ENCODE data around the gene KCNN1. TPM values are rescaled to one million over a fixed set of nuclear protein-coding genes. Genes with fewer than 3 reads are reported as not detected.

The KCNN1 gene
- total RNA-seq, 1 experiment from 2014 or later = 0.61 TPM

DNA sequence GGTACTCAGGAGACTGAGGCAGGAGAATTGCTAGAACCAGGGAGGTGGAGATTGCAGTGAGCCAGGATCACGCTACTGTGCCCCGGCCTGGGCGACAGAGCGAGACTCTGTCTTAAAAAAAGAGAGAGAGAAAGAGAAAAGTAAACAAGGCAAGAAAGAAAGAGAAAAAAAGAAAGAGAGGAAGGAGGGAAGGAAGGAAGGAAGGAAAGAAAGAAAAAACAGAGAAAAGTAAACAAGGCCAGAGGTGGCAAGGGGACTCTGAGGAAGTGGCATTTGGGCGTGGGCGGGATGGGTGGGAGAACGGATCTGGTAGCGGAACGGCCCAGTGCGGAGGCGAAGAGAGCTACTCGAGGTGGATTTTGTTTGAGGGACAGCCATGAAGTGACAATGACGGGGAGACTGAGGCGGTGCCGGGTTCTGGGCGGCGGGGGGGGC is 33.6 kb downstream of the KCNN1 start:
- Histone ChIP-seq H3K9me3 (ENCODE audit: control insufficient read depth in 1 of 2, insufficient read depth in 1 of 2, low read depth in 1 of 2, low read length in 2 of 2) (no peaks in the 10 kb centered on the region), H3K9ac (ENCODE audit: low read length) (peak overlapping the region; percentile 86), H4K20me1 (ENCODE audit: insufficient read depth) (no peaks in the 10 kb centered on the region), H3K9me2 (ENCODE audit: insufficient read depth) (no peaks in the 10 kb centered on the region), H3K36me3 (ENCODE audit: control insufficient read depth in 1 of 2, insufficient read depth in 2 of 2, low read length in 2 of 2) (no peaks in the 10 kb centered on the region; a peak in 1 of 4 replicates), H3K27ac (ENCODE audit: low read depth, low read length) (peak overlapping the region; percentile 97), H3K4me2 (ENCODE audit: low read length) (peak overlapping the region; percentile 94), H3K4me3 (replicated peaks in 1 of 2; ENCODE audit: low read depth in 1 of 2, low read length in 2 of 2) (peak overlapping the region; percentile 73 to 87), H2AFZ (ENCODE audit: low read depth, low read length, poor library complexity, severe bottlenecking) (no peak overlapping the region), H3K27me3 (ENCODE audit: insufficient read depth, low read length) (no peaks in the 10 kb centered on the region), H3K4me1 (ENCODE audit: control insufficient read depth in 1 of 2, insufficient read depth in 2 of 2, low read length in 2 of 2) (peaks cover 28 to 58% of the 10 kb centered on the region in 2 experiments), H3K79me2 (ENCODE audit: insufficient read depth, low read length) (peaks cover 26% of the 10 kb centered on the region)
- ChIA-PET RAD21 (ENCODE audit: low non-redundant PET in 1 of 2, low total read pairs in 2 of 2, uncharacterized antibody in 2 of 2, unreplicated experiment in 2 of 2) (no interaction called here), CTCF (interaction anchor here (1.4 kb wide), 1 partner anchor 62 kb away, joined by 4 read pairs; no protein-coding TSS in a partner anchor), POLR2A (interaction anchor here (0.6 to 1.2 kb wide), 5 partner anchors 53 to 545 kb away, joined by 3 to 4 read pairs (median 3); partner anchors contain the start of gene JUND)
- TF ChIP-seq CBX3 (IDR thresholded peaks at IDR 0.05; ENCODE audit: low read depth) (no peak), ZNF274 (IDR thresholded peaks at IDR 0.05; ENCODE audit: low read depth, low read length) (no peak), CEBPB (IDR thresholded peaks at IDR 0.05; ENCODE audit: low read depth) (no peak), EGR1 (IDR thresholded peaks at IDR 0.05; ENCODE audit: low read depth) (no peak), SRF (IDR thresholded peaks at IDR 0.05; ENCODE audit: low read depth) (no peak), ELF1 (IDR thresholded peaks at IDR 0.05; ENCODE audit: borderline replicate concordance, low read depth) (no peak), ZFX (IDR thresholded peaks at IDR 0.05) (no peak), TCF7L2 (IDR thresholded peaks at IDR 0.05; ENCODE audit: borderline replicate concordance, extremely low read depth, insufficient read depth, insufficient read length) (no peak), SP1 (IDR thresholded peaks at IDR 0.05; ENCODE audit: low read depth) (no peak), RAD21 (IDR thresholded peaks at IDR 0.05; ENCODE audit: low read depth) (no peak), FOSL1 (IDR thresholded peaks at IDR 0.05; ENCODE audit: low read depth) (no peak), SIN3A (IDR thresholded peaks at IDR 0.05; ENCODE audit: low read depth) (no peak)
- TF ChIP-seq, protein P1, sequence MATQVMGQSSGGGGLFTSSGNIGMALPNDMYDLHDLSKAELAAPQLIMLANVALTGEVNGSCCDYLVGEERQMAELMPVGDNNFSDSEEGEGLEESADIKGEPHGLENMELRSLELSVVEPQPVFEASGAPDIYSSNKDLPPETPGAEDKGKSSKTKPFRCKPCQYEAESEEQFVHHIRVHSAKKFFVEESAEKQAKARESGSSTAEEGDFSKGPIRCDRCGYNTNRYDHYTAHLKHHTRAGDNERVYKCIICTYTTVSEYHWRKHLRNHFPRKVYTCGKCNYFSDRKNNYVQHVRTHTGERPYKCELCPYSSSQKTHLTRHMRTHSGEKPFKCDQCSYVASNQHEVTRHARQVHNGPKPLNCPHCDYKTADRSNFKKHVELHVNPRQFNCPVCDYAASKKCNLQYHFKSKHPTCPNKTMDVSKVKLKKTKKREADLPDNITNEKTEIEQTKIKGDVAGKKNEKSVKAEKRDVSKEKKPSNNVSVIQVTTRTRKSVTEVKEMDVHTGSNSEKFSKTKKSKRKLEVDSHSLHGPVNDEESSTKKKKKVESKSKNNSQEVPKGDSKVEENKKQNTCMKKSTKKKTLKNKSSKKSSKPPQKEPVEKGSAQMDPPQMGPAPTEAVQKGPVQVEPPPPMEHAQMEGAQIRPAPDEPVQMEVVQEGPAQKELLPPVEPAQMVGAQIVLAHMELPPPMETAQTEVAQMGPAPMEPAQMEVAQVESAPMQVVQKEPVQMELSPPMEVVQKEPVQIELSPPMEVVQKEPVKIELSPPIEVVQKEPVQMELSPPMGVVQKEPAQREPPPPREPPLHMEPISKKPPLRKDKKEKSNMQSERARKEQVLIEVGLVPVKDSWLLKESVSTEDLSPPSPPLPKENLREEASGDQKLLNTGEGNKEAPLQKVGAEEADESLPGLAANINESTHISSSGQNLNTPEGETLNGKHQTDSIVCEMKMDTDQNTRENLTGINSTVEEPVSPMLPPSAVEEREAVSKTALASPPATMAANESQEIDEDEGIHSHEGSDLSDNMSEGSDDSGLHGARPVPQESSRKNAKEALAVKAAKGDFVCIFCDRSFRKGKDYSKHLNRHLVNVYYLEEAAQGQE (IDR thresholded peaks at IDR 0.05; ENCODE audit: low read depth) = no peak
- TF ChIP-seq, protein P2, sequence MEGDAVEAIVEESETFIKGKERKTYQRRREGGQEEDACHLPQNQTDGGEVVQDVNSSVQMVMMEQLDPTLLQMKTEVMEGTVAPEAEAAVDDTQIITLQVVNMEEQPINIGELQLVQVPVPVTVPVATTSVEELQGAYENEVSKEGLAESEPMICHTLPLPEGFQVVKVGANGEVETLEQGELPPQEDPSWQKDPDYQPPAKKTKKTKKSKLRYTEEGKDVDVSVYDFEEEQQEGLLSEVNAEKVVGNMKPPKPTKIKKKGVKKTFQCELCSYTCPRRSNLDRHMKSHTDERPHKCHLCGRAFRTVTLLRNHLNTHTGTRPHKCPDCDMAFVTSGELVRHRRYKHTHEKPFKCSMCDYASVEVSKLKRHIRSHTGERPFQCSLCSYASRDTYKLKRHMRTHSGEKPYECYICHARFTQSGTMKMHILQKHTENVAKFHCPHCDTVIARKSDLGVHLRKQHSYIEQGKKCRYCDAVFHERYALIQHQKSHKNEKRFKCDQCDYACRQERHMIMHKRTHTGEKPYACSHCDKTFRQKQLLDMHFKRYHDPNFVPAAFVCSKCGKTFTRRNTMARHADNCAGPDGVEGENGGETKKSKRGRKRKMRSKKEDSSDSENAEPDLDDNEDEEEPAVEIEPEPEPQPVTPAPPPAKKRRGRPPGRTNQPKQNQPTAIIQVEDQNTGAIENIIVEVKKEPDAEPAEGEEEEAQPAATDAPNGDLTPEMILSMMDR (IDR thresholded peaks at IDR 0.05 in 2 of 3, conservative IDR thresholded peaks at IDR 0.05 in 1 of 3; ENCODE audit: borderline replicate concordance in 1 of 3, insufficient read depth in 1 of 3, low read depth in 2 of 3, low read length in 2 of 3) = no peak
- TF ChIP-seq, protein P3, sequence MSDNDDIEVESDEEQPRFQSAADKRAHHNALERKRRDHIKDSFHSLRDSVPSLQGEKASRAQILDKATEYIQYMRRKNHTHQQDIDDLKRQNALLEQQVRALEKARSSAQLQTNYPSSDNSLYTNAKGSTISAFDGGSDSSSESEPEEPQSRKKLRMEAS (IDR thresholded peaks at IDR 0.05) = no peak
- TF ChIP-seq, protein P4, sequence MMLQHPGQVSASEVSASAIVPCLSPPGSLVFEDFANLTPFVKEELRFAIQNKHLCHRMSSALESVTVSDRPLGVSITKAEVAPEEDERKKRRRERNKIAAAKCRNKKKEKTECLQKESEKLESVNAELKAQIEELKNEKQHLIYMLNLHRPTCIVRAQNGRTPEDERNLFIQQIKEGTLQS (IDR thresholded peaks at IDR 0.05) = no peak
- DNase-seq (ENCODE audit: low read depth, low spot score) (no peak), ATAC-seq (peak; percentile 1; the same call in 1 of the 2 replicates)
- no TSS peak for BruUV-seq (replicated peaks)
- intact Hi-C loops (cut with micrococcal nuclease) = loop anchor here (10.0 kb wide), 1 partner anchor 154 kb away; the partner anchor contains the start of gene PIK3R2

All from HCT116 (cell line).